Uterus (tissue), 4 donors: ENCODE results near the gene HAPLN2. TPM values are rescaled to one million over a fixed set of nuclear protein-coding genes. Genes with fewer than 3 reads are reported as not detected.
"Not testable (repeated sequence)": the region's sequence is repeated elsewhere in the genome, so short reads cannot be mapped to it uniquely, and the experiment has no call there.

Experiments
- DNase-seq, 2 donors: peaks; one replicate each; pipeline ENCODE4 v3.0.0-alpha.2; 2019 to 2020
- H3K27ac ChIP-seq, 2 donors: fragments of 200-600 bp; sonication (generic); 1 replicate in 1 of 2; 2 replicates in 1 of 2; pipeline ENCODE4 v1.5.1; 2016 to 2018
- H3K27me3 ChIP-seq, 2 donors: fragments of 200-600 bp; sonication (generic); one replicate each; pipeline ENCODE4 v1.5.1; 2018 to 2019; ENCODE audit warnings: control low read depth in 1 of 2
- H3K36me3 ChIP-seq, 2 donors: fragments of 200-600 bp; sonication (generic); one replicate each; pipeline ENCODE4 v1.5.1; 2019; ENCODE audit warnings: control low read depth in 1 of 2
- H3K4me1 ChIP-seq, 2 donors: fragments of 200-600 bp; sonication (generic); one replicate each; pipeline ENCODE4 v1.5.1; 2018 to 2019; ENCODE audit warnings: control low read depth in 1 of 2
- H3K4me3 ChIP-seq, 2 donors: fragments of 200-600 bp; sonication (generic); 1 replicate in 1 of 2; 2 replicates in 1 of 2; pipeline ENCODE4 v1.5.1; 2018 to 2019; ENCODE audit warnings: mild to moderate bottlenecking in 1 of 2
- H3K9me3 ChIP-seq, 2 donors: fragments of 200-600 bp; sonication (generic); one replicate each; pipeline ENCODE4 v1.5.1; 2019; ENCODE audit warnings: control low read depth in 1 of 2
- POLR2A ChIP-seq, 2 donors: fragments of 450-650 bp; IDR thresholded peaks; one replicate each; pipeline ENCODE4 v1.6.1; 2016; ENCODE audit warnings: antibody characterized with exemption in 2 of 2, mild to moderate bottlenecking in 1 of 2, moderate library complexity in 1 of 2
- intact Hi-C: fragments of 100-400 bp; cut with DNase I; formaldehyde crosslinking; loops from one replicate; pipeline ENCODE4 v1.15.1; 2023; ENCODE audit warnings: low total_unique reads
- total RNA-seq, 4 donors: library from RNA; depleted of rRNA in 3 of 4; stranded (reverse); fragments of >200 nt in 3 of 4; gene quantifications; one replicate each; pipeline versions ENCODE4 v1.1.0 to v1.2.4, GENCODE V29; 2014 to 2023
- TF ChIP-seq, protein P1 (sequence below), 4 experiments: fragments of 200-600 bp in 2 of 4; fragments of 450-650 bp in 2 of 4; sonication (generic) in 2 of 4; IDR thresholded peaks; one replicate each; pipeline ENCODE4 v1.5.1; 2016 to 2019; ENCODE audit warnings: antibody characterized with exemption in 4 of 4, mild to moderate bottlenecking in 2 of 4, moderate library complexity in 1 of 4
- donor health status: DM: yes; HTN: yes; CAD: no.

The HAPLN2 gene
- total RNA-seq, 4 donors from 2014 or later, result 0.77 to 3.9 TPM; not detected in 2

DNA sequence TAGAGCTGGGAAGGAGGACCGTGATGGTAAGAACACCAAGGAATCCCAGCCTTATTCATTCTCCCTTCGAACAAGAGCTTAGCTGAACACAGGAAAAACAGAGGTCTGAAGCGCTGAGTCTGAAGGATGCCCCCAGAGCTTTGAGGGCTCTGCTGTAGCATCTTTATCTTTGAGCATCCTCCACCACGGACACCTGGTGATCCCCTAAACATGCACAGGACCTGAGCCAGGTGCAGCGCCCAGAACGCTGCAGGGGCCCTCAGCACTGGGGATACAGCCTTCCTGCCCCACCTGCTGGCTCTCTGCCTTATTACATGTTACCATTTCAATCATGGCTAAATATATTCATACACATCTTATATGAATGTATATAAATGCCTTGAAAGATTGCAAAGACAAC is 10.2 kb upstream of the HAPLN2 start:
- Histone ChIP-seq H3K27ac (no peak overlapping the region), H3K4me3 (no peak overlapping the region), H3K4me1 (no peaks in the 10 kb centered on the region), H3K36me3 (no peaks in the 10 kb centered on the region), H3K9me3 (no peaks in the 10 kb centered on the region), H3K27me3 (no peaks in the 10 kb centered on the region)
- TF ChIP-seq POLR2A (IDR thresholded peaks at IDR 0.05), result no peak
- TF ChIP-seq, protein P1, sequence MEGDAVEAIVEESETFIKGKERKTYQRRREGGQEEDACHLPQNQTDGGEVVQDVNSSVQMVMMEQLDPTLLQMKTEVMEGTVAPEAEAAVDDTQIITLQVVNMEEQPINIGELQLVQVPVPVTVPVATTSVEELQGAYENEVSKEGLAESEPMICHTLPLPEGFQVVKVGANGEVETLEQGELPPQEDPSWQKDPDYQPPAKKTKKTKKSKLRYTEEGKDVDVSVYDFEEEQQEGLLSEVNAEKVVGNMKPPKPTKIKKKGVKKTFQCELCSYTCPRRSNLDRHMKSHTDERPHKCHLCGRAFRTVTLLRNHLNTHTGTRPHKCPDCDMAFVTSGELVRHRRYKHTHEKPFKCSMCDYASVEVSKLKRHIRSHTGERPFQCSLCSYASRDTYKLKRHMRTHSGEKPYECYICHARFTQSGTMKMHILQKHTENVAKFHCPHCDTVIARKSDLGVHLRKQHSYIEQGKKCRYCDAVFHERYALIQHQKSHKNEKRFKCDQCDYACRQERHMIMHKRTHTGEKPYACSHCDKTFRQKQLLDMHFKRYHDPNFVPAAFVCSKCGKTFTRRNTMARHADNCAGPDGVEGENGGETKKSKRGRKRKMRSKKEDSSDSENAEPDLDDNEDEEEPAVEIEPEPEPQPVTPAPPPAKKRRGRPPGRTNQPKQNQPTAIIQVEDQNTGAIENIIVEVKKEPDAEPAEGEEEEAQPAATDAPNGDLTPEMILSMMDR (IDR thresholded peaks at IDR 0.05), result no peak
- intact Hi-C loops, result loop anchor here (10.0 kb wide), 1 partner anchor 154 kb away; no protein-coding TSS in a partner anchor
- no peak for DNase-seq

DNA sequence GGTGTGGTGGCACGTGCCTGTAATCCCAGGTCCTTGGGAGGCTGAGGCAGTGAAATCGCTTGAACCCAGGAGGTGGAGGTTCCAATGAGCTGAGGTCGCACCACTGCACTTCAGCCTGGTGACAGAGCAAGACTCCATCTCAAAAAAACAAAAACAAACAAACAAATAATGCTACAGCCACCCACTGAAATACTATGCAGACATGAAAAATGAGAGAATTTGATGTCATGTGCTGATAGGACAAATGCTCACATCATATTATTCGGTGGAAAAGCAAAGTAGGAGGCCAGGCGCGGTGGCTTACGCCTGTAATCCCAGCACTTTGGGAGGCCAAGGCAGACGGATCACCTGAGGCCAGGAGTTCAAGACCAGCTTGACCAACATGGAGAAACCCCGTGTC is 9.1 kb upstream of the HAPLN2 start:
- H3K27ac ChIP-seq, H3K36me3 ChIP-seq, H3K4me3 ChIP-seq, H3K4me1 ChIP-seq, intact Hi-C loops, H3K9me3 ChIP-seq, H3K27me3 ChIP-seq, DNase-seq: not testable (repeated sequence)

DNA sequence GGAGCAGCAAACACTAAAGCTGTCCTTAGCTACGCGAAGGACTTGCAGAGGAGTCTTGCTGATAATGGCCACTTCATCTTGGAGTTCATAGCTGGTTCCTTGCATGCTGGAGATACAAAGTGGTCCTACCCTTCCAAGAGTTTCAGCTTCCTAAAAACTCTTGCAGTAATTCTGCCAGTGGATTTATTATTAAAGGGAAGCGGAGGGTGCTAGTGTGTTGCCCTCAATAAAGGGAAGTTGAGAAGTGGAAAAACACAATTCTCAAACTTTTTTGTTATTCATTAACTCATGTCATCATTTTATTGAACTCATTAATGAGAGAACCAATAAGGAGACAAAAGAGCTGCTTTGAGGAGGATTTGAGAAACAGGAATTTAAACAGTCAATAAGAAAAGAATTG is 6.5 kb upstream of the HAPLN2 start:
- Histone ChIP-seq H3K4me1 (no peaks in the 10 kb centered on the region), H3K36me3 (no peaks in the 10 kb centered on the region), H3K4me3 (no peak overlapping the region), H3K27ac (no peak overlapping the region), H3K9me3 (no peaks in the 10 kb centered on the region), H3K27me3 (no peaks in the 10 kb centered on the region)
- no peak for DNase-seq
- TF ChIP-seq POLR2A (IDR thresholded peaks at IDR 0.05), result no peak
- TF ChIP-seq, protein P1 (IDR thresholded peaks at IDR 0.05), result no peak
- intact Hi-C loops, result no loop called here

DNA sequence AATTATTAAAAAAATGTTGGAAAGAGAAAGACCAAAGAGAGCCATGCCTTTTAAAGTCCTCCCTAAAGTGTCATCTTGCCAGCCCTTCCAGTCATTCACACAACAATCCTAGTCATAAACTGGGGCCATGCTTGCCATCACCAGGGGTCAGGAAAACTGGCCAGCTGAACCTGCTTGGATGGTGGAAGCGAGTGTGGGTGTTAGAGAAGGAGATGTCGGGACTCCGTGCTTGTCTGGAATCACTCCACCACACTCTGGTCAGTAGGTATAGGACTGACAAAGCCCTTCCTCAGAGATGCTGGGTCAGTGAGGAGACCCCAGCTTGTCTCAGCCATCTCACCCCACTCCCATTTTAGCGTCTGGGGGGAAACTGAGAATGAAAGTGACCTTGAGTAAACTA is 3.3 kb upstream of the HAPLN2 start:
- intact Hi-C loops, result no loop called here

DNA sequence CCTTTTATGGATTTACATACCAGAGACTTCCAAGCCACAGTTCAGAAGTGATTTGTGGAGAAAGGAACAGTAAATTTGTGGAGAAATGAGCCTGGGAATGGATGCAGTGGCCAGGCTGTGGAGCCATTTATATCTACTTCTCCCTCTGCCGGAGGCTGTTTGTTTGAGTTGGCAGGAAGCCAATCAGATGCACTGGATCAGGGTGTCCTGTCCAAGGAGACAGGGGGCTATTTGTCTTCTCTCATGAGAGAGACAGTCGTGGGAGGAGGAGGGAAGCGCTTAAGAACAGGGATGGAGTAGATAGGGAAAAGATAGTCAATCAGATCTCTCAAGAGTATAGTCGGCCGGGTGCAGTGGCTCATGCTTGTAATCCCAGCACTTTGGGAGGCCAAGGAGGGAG is 2.8 kb upstream of the HAPLN2 start:
- peak; percentile 63 to 89 for DNase-seq

More for the DNA sequence above, 3.3 kb upstream of the HAPLN2 start:
- H3K4me3 ChIP-seq, result no peak overlapping the region
- no peaks in the 10 kb centered on the region for H3K9me3 ChIP-seq
- DNase-seq, result peak; percentile 31 to 60
- TF ChIP-seq POLR2A (IDR thresholded peaks at IDR 0.05), result no peak
- TF ChIP-seq, protein P1 (IDR thresholded peaks at IDR 0.05), result no peak
- H3K27me3 ChIP-seq, result no peaks in the 10 kb centered on the region
- H3K4me1 ChIP-seq, result no peaks in the 10 kb centered on the region
- peak overlapping the region; percentile 76 to 85 for H3K27ac ChIP-seq
- no peaks in the 10 kb centered on the region for H3K36me3 ChIP-seq

More for the DNA sequence above, 2.8 kb upstream of the HAPLN2 start:
- Histone ChIP-seq H3K4me1 (no peaks in the 10 kb centered on the region), H3K9me3 (no peaks in the 10 kb centered on the region), H3K4me3 (no peak overlapping the region), H3K27me3 (no peaks in the 10 kb centered on the region), H3K27ac (peak overlapping the region; percentile 76 to 85), H3K36me3 (no peaks in the 10 kb centered on the region)
- intact Hi-C loops, result no loop called here
- TF ChIP-seq, protein P1 (IDR thresholded peaks at IDR 0.05), result peak in 2 of 4 experiments; percentile 5 to 51
- peak in 1 of 2 donors; percentile 16 for TF ChIP-seq POLR2A (IDR thresholded peaks at IDR 0.05)
